ENCODE measurements around the gene SMG1.

Gene SMG1

DNA sequence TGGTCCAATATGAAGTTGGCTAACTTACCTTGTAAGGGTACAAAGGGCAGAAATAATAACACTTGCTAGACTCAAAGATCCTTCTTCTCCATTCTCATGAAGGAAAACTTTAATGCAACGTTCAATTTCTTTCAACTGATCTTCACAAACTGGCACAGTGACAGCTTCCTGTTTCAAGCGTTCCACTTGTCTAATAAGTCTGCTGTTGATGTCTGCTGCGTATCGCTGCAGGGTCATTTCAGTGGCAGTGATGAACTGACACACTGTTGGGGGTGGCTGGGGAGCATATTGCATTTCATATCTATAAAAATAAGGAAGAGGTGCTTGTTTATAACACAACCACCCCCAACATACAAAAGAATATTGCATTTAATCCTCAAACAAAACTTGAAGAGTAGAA lies 91.3 kb downstream of the SMG1 start:
- H3K4me3 ChIP-seq (ENCODE audit: low read depth, low read length), result no peak overlapping the region
- peaks cover 25 to 94% of the 10 kb centered on the region in 2 experiments for H3K36me3 ChIP-seq (ENCODE audit: control insufficient read depth in 2 of 2, insufficient read depth in 1 of 2, low read length in 2 of 2)
- no peak overlapping the region for H3K27ac ChIP-seq (ENCODE audit: extremely low read depth, low read depth, low read length)
- no peaks in the 10 kb centered on the region for H3K9me3 ChIP-seq (ENCODE audit: control insufficient read depth, insufficient read depth, low read depth, low read length)
- CTCF ChIA-PET, result interaction anchor here (2.9 kb wide), 1 partner anchor 33 kb away, joined by 10 read pairs; the partner anchor contains the start of gene ARL6IP1
- POLR2A ChIA-PET, result no interaction called here
- TF ChIP-seq ZFHX2 (tag by site-specific recombination; conservative IDR thresholded peaks at IDR 0.05), result no peak
- no peaks in the 10 kb centered on the region for H3K4me1 ChIP-seq (ENCODE audit: control insufficient read depth, insufficient read depth, low read length)

DNA sequence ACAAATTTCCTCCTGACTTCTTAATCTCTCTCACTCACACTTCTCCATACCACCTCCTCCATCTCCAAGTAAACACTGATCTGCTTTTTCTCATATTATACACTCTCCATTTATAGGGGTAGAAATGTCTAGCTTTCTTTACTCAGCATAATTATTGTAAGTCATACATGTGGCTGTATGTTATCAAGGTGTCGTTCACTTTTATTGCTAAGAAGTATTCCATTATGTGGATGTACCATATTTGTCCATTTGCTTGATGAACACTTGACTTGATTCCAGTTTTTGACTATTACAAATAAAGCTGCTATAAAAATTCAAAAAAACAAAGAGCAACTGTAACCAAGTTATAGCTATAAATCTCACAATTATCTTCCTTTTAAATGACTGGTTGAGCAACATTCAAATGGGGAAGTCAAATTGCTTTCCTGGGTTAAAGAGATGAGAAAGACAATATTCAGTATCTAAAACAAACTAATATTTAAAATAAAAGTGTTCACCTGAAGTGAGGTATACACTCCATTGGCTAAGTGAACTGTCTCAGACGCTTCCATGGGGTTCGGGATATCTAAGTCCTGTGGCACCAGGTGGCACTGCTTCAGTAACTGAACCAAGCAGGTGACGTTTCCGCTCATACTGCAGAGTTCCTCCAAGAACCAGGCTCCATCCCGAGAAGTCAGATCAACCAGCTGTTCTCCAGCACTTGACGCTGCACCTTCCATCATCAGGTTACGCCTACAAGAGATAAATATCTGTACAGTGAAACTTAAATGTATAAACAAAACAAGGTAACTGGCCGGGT lies 92.3 kb downstream of the SMG1 start:
- 0 out of 2 replicates have a peak, but pooled peaks have one; percentile 43 for TF ChIP-seq ZNF10 (tag by site-specific recombination; IDR thresholded peaks at IDR 0.05)
- no peak for TF ChIP-seq ZNF292 (tag by site-specific recombination; IDR thresholded peaks at IDR 0.05; ENCODE audit: borderline replicate concordance, low read depth)
- H3K4me3 ChIP-seq (ENCODE audit: low read depth, low read length), result no peak overlapping the region
- CTCF ChIA-PET, result interaction anchor here (0.9 to 2.9 kb wide), 3 partner anchors 13 to 112 kb away, joined by 3 to 10 read pairs (median 4); partner anchors contain the start of gene ARL6IP1
- no peaks in the 10 kb centered on the region for H3K4me1 ChIP-seq (ENCODE audit: control insufficient read depth, insufficient read depth, low read length)
- POLR2A ChIA-PET, result interaction anchor here (1.6 kb wide), 1 partner anchor 32 kb away, joined by 5 read pairs; the partner anchor contains the start of gene ARL6IP1
- H3K36me3 ChIP-seq (ENCODE audit: control insufficient read depth in 2 of 2, insufficient read depth in 1 of 2, low read length in 2 of 2), result peaks cover 22 to 94% of the 10 kb centered on the region in 2 experiments
- no peaks in the 10 kb centered on the region for H3K9me3 ChIP-seq (ENCODE audit: control insufficient read depth, insufficient read depth, low read depth, low read length)
- no peak overlapping the region for H3K27ac ChIP-seq (ENCODE audit: extremely low read depth, low read depth, low read length)

GRCh38 chr16:18832613-18833012 lies 93.6 kb downstream of the SMG1 start:
- POLR2A ChIA-PET, result interaction anchor here (1.0 to 1.6 kb wide), 2 partner anchors 14 to 31 kb away, joined by 4 to 5 read pairs; partner anchors contain the start of gene ARL6IP1
- TF ChIP-seq ZSCAN23 (tag by site-specific recombination; IDR thresholded peaks at IDR 0.05) (no peak), ZNF561 (tag by site-specific recombination; IDR thresholded peaks at IDR 0.05; ENCODE audit: borderline replicate concordance) (no peak), ZFP3 (tag by site-specific recombination; IDR thresholded peaks at IDR 0.05; ENCODE audit: low read depth) (no peak), GLI2 (tag by site-specific recombination; IDR thresholded peaks at IDR 0.05; ENCODE audit: borderline replicate concordance, low read depth) (no peak), ZNF621 (tag by site-specific recombination; IDR thresholded peaks at IDR 0.05) (no peak), SALL2 (tag by site-specific recombination; IDR thresholded peaks at IDR 0.05; ENCODE audit: borderline replicate concordance) (no peak), ZNF529 (tag by site-specific recombination; IDR thresholded peaks at IDR 0.05; ENCODE audit: insufficient replicate concordance) (no peak), ZSCAN16 (tag by site-specific recombination; IDR thresholded peaks at IDR 0.05) (no peak), KLF8 (tag by site-specific recombination; IDR thresholded peaks at IDR 0.05) (no peak), HOXD13 (CRISPR knock-in tag; IDR thresholded peaks at IDR 0.05; ENCODE audit: borderline replicate concordance) (no peak), ZNF792 (tag by site-specific recombination; IDR thresholded peaks at IDR 0.05) (no peak), ZNF146 (tag by site-specific recombination; IDR thresholded peaks at IDR 0.05) (no peak), ZNF501 (tag by site-specific recombination; IDR thresholded peaks at IDR 0.05) (no peak), TCF7L2 (IDR thresholded peaks at IDR 0.05; ENCODE audit: borderline replicate concordance, low read depth, low read length) (no peak)
- TF ChIP-seq, protein P1, sequence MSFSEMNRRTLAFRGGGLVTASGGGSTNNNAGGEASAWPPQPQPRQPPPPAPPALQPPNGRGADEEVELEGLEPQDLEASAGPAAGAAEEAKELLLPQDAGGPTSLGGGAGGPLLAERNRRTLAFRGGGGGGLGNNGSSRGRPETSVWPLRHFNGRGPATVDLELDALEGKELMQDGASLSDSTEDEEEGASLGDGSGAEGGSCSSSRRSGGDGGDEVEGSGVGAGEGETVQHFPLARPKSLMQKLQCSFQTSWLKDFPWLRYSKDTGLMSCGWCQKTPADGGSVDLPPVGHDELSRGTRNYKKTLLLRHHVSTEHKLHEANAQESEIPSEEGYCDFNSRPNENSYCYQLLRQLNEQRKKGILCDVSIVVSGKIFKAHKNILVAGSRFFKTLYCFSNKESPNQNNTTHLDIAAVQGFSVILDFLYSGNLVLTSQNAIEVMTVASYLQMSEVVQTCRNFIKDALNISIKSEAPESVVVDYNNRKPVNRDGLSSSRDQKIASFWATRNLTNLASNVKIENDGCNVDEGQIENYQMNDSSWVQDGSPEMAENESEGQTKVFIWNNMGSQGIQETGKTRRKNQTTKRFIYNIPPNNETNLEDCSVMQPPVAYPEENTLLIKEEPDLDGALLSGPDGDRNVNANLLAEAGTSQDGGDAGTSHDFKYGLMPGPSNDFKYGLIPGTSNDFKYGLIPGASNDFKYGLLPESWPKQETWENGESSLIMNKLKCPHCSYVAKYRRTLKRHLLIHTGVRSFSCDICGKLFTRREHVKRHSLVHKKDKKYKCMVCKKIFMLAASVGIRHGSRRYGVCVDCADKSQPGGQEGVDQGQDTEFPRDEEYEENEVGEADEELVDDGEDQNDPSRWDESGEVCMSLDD (tag by site-specific recombination; IDR thresholded peaks at IDR 0.05), result no peak
- Histone ChIP-seq H3K4me3 (ENCODE audit: low read depth, low read length) (no peak overlapping the region), H3K27ac (ENCODE audit: extremely low read depth, low read depth, low read length) (no peak overlapping the region), H3K4me1 (ENCODE audit: control insufficient read depth, insufficient read depth, low read length) (no peaks in the 10 kb centered on the region), H3K36me3 (ENCODE audit: control insufficient read depth in 2 of 2, insufficient read depth in 1 of 2, low read length in 2 of 2) (peaks cover 27 to 94% of the 10 kb centered on the region in 2 experiments), H3K9me3 (ENCODE audit: control insufficient read depth, insufficient read depth, low read depth, low read length) (no peaks in the 10 kb centered on the region)
- CTCF ChIA-PET, result interaction anchor here (0.5 to 1.0 kb wide), 3 partner anchors 17 to 137 kb away, joined by 3 to 4 read pairs (median 3); no protein-coding TSS in a partner anchor

Measured in HEK293 (cell line).